ENCODE measurements around the gene L2HGDH.

DNA sequence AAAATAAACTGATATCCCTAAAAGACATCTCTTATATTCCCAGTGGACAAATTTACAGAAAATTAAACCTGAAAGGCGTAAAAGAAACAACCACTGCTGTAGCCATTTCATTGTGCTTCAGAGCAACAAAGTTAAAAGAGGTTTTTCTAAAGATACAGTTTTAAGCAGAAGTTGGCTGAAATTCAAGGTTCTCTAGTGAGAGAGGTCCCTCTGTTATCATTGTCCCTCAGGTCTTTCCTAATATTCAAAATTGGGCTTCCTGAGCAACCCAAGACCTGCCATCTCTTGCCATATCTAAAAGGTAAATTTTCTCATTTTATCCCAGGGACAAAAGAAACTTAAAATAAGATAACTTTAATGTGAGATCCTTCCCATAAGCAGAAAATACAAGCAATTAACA is 69.9 kb downstream of the L2HGDH start:
- TF ChIP-seq ZFX (IDR thresholded peaks at IDR 0.05): no peak
- TF ChIP-seq, protein P1, sequence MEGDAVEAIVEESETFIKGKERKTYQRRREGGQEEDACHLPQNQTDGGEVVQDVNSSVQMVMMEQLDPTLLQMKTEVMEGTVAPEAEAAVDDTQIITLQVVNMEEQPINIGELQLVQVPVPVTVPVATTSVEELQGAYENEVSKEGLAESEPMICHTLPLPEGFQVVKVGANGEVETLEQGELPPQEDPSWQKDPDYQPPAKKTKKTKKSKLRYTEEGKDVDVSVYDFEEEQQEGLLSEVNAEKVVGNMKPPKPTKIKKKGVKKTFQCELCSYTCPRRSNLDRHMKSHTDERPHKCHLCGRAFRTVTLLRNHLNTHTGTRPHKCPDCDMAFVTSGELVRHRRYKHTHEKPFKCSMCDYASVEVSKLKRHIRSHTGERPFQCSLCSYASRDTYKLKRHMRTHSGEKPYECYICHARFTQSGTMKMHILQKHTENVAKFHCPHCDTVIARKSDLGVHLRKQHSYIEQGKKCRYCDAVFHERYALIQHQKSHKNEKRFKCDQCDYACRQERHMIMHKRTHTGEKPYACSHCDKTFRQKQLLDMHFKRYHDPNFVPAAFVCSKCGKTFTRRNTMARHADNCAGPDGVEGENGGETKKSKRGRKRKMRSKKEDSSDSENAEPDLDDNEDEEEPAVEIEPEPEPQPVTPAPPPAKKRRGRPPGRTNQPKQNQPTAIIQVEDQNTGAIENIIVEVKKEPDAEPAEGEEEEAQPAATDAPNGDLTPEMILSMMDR (conservative IDR thresholded peaks at IDR 0.05): no peak
